Stimulated activated CD4-positive, alpha-beta T cell treated with anti-CD3 and anti-CD28 coated beads, TNF-alpha, amount 100 ng/mL, for 4 hours (primary cell): ENCODE measurements around the gene MSL1.
A peak's percentile ranks its signal among the peaks of the same experiment; 100 is the strongest.

Experiments
- DNase-seq, 3 experiments: peaks; one replicate each; pipeline ENCODE4 v3.0.0-alpha.2; 2020; ENCODE audit warnings: low read depth in 3 of 3

The MSL1 gene

GRCh38 chr17:40121181-40122135 is at the start of gene MSL1:
TSS of gene MSL1 (plus strand) at chr17:40121971. CDS start at chr17:40122613, 642 bp downstream.
- peak; percentile 71 to 76 (median 72) for DNase-seq

- DNase-seq: no peak
Observed at GRCh38 chr17:40072040-40072734, 49.6 kb upstream of the MSL1 start.

GRCh38 chr17:40072735-40073346 is 48.9 kb upstream of the MSL1 start:
- no peak for DNase-seq

GRCh38 chr17:40073454-40074174 is 48.2 kb upstream of the MSL1 start:
- no peak for DNase-seq

GRCh38 chr17:40074175-40074512 is 47.6 kb upstream of the MSL1 start:
- DNase-seq: no peak

- no peak for DNase-seq
Observed at GRCh38 chr17:40074871-40075200, 46.9 kb upstream of the MSL1 start.

GRCh38 chr17:40075201-40075941 is 46.4 kb upstream of the MSL1 start:
- peak in 2 of 3 experiments; percentile 50 to 57 for DNase-seq

- DNase-seq: no peak
Observed at GRCh38 chr17:40075942-40076498, 45.8 kb upstream of the MSL1 start.

GRCh38 chr17:40076591-40076990 is 45.2 kb upstream of the MSL1 start:
- DNase-seq: no peak

GRCh38 chr17:40079545-40079944 is 42.2 kb upstream of the MSL1 start:
- DNase-seq: no peak

- no peak for DNase-seq
Observed at GRCh38 chr17:40084477-40084876, 37.3 kb upstream of the MSL1 start.

- DNase-seq: peak in 1 of 3 experiments; percentile 54
Observed at GRCh38 chr17:40086150-40087044, 35.4 kb upstream of the MSL1 start.

GRCh38 chr17:40087049-40087794 is 34.5 kb upstream of the MSL1 start:
- no peak for DNase-seq

GRCh38 chr17:40087903-40088718 is 33.7 kb upstream of the MSL1 start:
- DNase-seq: no peak

GRCh38 chr17:40089077-40089895 is 32.5 kb upstream of the MSL1 start:
- no peak for DNase-seq

GRCh38 chr17:40090237-40091119 is 31.3 kb upstream of the MSL1 start:
- no peak for DNase-seq
